Measurements from ENCODE around the gene PHLDB3.

GRCh38 chr19:43446746-43447489, 57.6 kb downstream of the PHLDB3 start:
- TF ChIP-seq CTCF (conservative IDR thresholded peaks at IDR 0.05; ENCODE audit: low read depth, low read length): peak; percentile 88
- TF ChIP-seq EZH2 (IDR thresholded peaks at IDR 0.05; ENCODE audit: low read length, unreplicated experiment): no peak
- no peak for TF ChIP-seq EZH2phosphoT487 (IDR thresholded peaks at IDR 0.05; ENCODE audit: borderline replicate concordance, low read length)

Data from PC-3 (cell line).